ENCODE data around the gene OTULIN.

The OTULIN gene

GRCh38 chr5:14663734-14664269, 716 bp upstream of the OTULIN start:
- intact Hi-C loops (cut with DNase I; ENCODE audit: low total_unique reads) = no loop called here
- peaks cover 0 to 43% (median 28%) of the 10 kb centered on the region in 4 donors for H3K4me1 ChIP-seq
- H3K9me3 ChIP-seq = no peaks in the 10 kb centered on the region
- DNase-seq = no peak
- H3K36me3 ChIP-seq = no peaks in the 10 kb centered on the region
- no peak for TF ChIP-seq CTCF (IDR thresholded peaks at IDR 0.05)
- H3K27ac ChIP-seq = peak overlapping the region; percentile 90 to 93
- H3K4me3 ChIP-seq = peak overlapping the region; percentile 78
- no peaks in the 10 kb centered on the region for H3K27me3 ChIP-seq

GRCh38 chr5:14665101-14665822, 744 bp downstream of the OTULIN start:
- peak overlapping the region; percentile 90 to 93 for H3K27ac ChIP-seq
- H3K9me3 ChIP-seq = no peaks in the 10 kb centered on the region
- H3K36me3 ChIP-seq = no peaks in the 10 kb centered on the region
- no peaks in the 10 kb centered on the region for H3K27me3 ChIP-seq
- peak overlapping the region; percentile 78 for H3K4me3 ChIP-seq
- TF ChIP-seq CTCF (IDR thresholded peaks at IDR 0.05) = no peak
- no peak for DNase-seq
- H3K4me1 ChIP-seq = peaks cover 0 to 54% (median 32%) of the 10 kb centered on the region in 4 donors
- intact Hi-C loops (cut with DNase I; ENCODE audit: low total_unique reads) = no loop called here

GRCh38 chr5:14665949-14666348, 1.4 kb downstream of the OTULIN start:
- H3K4me1 ChIP-seq = peaks cover 0 to 61% (median 33%) of the 10 kb centered on the region in 4 donors
- no peak for DNase-seq
- no peaks in the 10 kb centered on the region for H3K36me3 ChIP-seq
- no peak for TF ChIP-seq CTCF (IDR thresholded peaks at IDR 0.05)
- no peaks in the 10 kb centered on the region for H3K9me3 ChIP-seq
- no peaks in the 10 kb centered on the region for H3K27me3 ChIP-seq
- intact Hi-C loops (cut with DNase I; ENCODE audit: low total_unique reads) = no loop called here
- peak overlapping the region in 1 of 2 donors; percentile 93 for H3K27ac ChIP-seq
- peak overlapping the region; percentile 78 for H3K4me3 ChIP-seq

GRCh38 chr5:14666357-14666756, 1.8 kb downstream of the OTULIN start:
- peak overlapping the region in 1 of 2 donors; percentile 78 for H3K4me3 ChIP-seq
- DNase-seq = no peak
- intact Hi-C loops (cut with DNase I; ENCODE audit: low total_unique reads) = no loop called here
- H3K36me3 ChIP-seq = no peaks in the 10 kb centered on the region
- H3K27me3 ChIP-seq = no peaks in the 10 kb centered on the region
- H3K9me3 ChIP-seq = no peaks in the 10 kb centered on the region
- no peak for TF ChIP-seq CTCF (IDR thresholded peaks at IDR 0.05)
- peaks cover 0 to 65% (median 34%) of the 10 kb centered on the region in 4 donors for H3K4me1 ChIP-seq
- H3K27ac ChIP-seq = peak overlapping the region in 1 of 2 donors; percentile 93

GRCh38 chr5:14667290-14667689, 2.8 kb downstream of the OTULIN start:
- intact Hi-C loops (cut with DNase I; ENCODE audit: low total_unique reads) = no loop called here
- Histone ChIP-seq H3K36me3 (no peaks in the 10 kb centered on the region), H3K9me3 (no peaks in the 10 kb centered on the region), H3K27ac (no peak overlapping the region), H3K4me3 (no peak overlapping the region), H3K27me3 (no peaks in the 10 kb centered on the region), H3K4me1 (peaks cover 0 to 74% (median 37%) of the 10 kb centered on the region in 4 donors)
- no peak for DNase-seq
- TF ChIP-seq CTCF (IDR thresholded peaks at IDR 0.05) = no peak

Data from tibial artery (tissue), 4 donors.